CD4-positive, alpha-beta T cell (primary cell): Measurements from ENCODE around the gene GCNT2. TPM values are rescaled to one million over a fixed set of nuclear protein-coding genes. Genes with fewer than 3 reads are reported as not detected.
"Not testable (repeated sequence)": the region's sequence is repeated elsewhere in the genome, so short reads cannot be mapped to it uniquely, and the experiment has no call there.

Experiments used
- ATAC-seq: fragments of 200-7000 bp; cut with Tn5 transposase; one replicate; pipeline ENCODE4 v1.10.0; 2022; ENCODE audit warnings: mild to moderate bottlenecking; ENCODE audit not compliant: poor library complexity
- CTCF ChIA-PET: fragments of 350-600 bp; sonication (Branson Sonifier 250); formaldehyde crosslinking; loops from one replicate; lab custom pipeline; 2021; ENCODE audit warnings: antibody characterized with exemption, inconsistent platforms; lab: Charles Lee
- POLR2A ChIA-PET: fragments of 350-600 bp; sonication (Branson Sonifier 250); formaldehyde crosslinking; loops from one replicate; lab custom pipeline; 2021; ENCODE audit warnings: antibody characterized with exemption, inconsistent platforms; lab: Charles Lee
- DNase-seq, 14 experiments: peaks; one replicate each; pipeline ENCODE4 v3.0.0-alpha.2; 2013 to 2020; ENCODE audit warnings: mixed read lengths in 2 of 14
- H3K27ac ChIP-seq, 2 donors: one replicate each; pipeline versions ENCODE4 v1.5.1 to v1.7.0; 2013; ENCODE audit warnings: low read length in 2 of 2, low read depth in 1 of 2, mild to moderate bottlenecking in 1 of 2
- H3K27me3 ChIP-seq, 2 experiments: 1 replicate in 1 of 2; 2 replicates in 1 of 2; pipeline versions ENCODE4 v1.6.1 to v1.7.0; 2013; ENCODE audit warnings: low read length in 2 of 2, control low read depth in 1 of 2, mild to moderate bottlenecking in 1 of 2, moderate library complexity in 1 of 2; ENCODE audit not compliant: insufficient read depth in 2 of 2, control insufficient read depth in 1 of 2
- H3K36me3 ChIP-seq: one replicate; pipeline ENCODE4 v1.6.1; 2013; ENCODE audit warnings: low read length, control low read depth; ENCODE audit not compliant: insufficient read depth
- H3K4me1 ChIP-seq: one replicate; pipeline ENCODE4 v1.6.1; 2013; ENCODE audit warnings: low read length, control low read depth; ENCODE audit not compliant: insufficient read depth
- H3K4me3 ChIP-seq: one replicate; pipeline ENCODE4 v1.5.1; 2013; ENCODE audit warnings: mild to moderate bottlenecking, low read length, moderate library complexity
- H3K9me3 ChIP-seq, 2 experiments: 1 replicate in 1 of 2; 2 replicates in 1 of 2; pipeline versions ENCODE4 v1.6.1 to v1.7.0; 2013; ENCODE audit warnings: low read length in 2 of 2, mild to moderate bottlenecking in 2 of 2, control low read depth in 1 of 2, moderate library complexity in 1 of 2; ENCODE audit not compliant: control insufficient read depth in 1 of 2, insufficient read depth in 1 of 2
- H3K27ac Mint-ChIP-seq: one replicate; pipeline ENCODE4 v1.8.0; 2020; ENCODE audit warnings: mixed read lengths
- H3K27me3 Mint-ChIP-seq: one replicate; pipeline ENCODE4 v1.8.0; 2021; ENCODE audit warnings: mixed read lengths
- H3K36me3 Mint-ChIP-seq: one replicate; pipeline ENCODE4 v1.8.0; 2021; ENCODE audit warnings: low read depth, mixed read lengths
- H3K4me1 Mint-ChIP-seq: one replicate; pipeline ENCODE4 v1.8.0; 2021; ENCODE audit warnings: low read depth, mixed read lengths
- H3K4me3 Mint-ChIP-seq: one replicate; pipeline ENCODE4 v1.8.0; 2020; ENCODE audit warnings: mild to moderate bottlenecking, mixed read lengths
- H3K9me3 Mint-ChIP-seq: one replicate; pipeline ENCODE4 v1.8.0; 2020; ENCODE audit warnings: mixed read lengths
- CTCF ChIP-seq: fragments of 200-600 bp; IDR thresholded peaks from one replicate; pipeline ENCODE4 v1.8.0; 2022; ENCODE audit warnings: antibody characterized with exemption, mild to moderate bottlenecking
- intact Hi-C, 2 experiments: fragments of 100-400 bp; cut with DNase I in 1 of 2; cut with micrococcal nuclease in 1 of 2; formaldehyde crosslinking; loops; one replicate each; pipeline versions ENCODE4 v1.15.1 to v1.9.0; 2023 to 2025; cut with DNase I, micrococcal nuclease
- total RNA-seq, 174 experiments: library from RNA in 2 of 174; stranded (reverse) in 2 of 174; gene quantifications; one replicate each; pipeline ENCODE4 v1.2.3 and lab custom pipeline; 2021 to 2026

The GCNT2 gene
- total RNA-seq, 2 experiments from 2014 or later = 1.5 to 1.8 TPM

- H3K9me3 Mint-ChIP-seq = peaks cover 2% of the 10 kb centered on the region
- ChIA-PET POLR2A (no interaction called here), CTCF (no interaction called here)
- no peaks in the 10 kb centered on the region for H3K4me1 ChIP-seq
- H3K4me3 Mint-ChIP-seq = no peak overlapping the region
- H3K36me3 Mint-ChIP-seq = peaks cover 4% of the 10 kb centered on the region
- intact Hi-C loops = no loop called here
- DNase-seq = no peak
- H3K27ac ChIP-seq = no peak overlapping the region
- no peak overlapping the region for H3K4me3 ChIP-seq
- no peaks in the 10 kb centered on the region for H3K9me3 ChIP-seq
- no peak for ATAC-seq
- no peaks in the 10 kb centered on the region for H3K27me3 Mint-ChIP-seq
- no peaks in the 10 kb centered on the region for H3K36me3 ChIP-seq
- no peak overlapping the region for H3K27ac Mint-ChIP-seq
- H3K27me3 ChIP-seq = no peaks in the 10 kb centered on the region
- H3K4me1 Mint-ChIP-seq = no peaks in the 10 kb centered on the region
- TF ChIP-seq CTCF = no peak
Observed at GRCh38 chr6:10579803-10580202, 58.7 kb downstream of the GCNT2 start.

DNA sequence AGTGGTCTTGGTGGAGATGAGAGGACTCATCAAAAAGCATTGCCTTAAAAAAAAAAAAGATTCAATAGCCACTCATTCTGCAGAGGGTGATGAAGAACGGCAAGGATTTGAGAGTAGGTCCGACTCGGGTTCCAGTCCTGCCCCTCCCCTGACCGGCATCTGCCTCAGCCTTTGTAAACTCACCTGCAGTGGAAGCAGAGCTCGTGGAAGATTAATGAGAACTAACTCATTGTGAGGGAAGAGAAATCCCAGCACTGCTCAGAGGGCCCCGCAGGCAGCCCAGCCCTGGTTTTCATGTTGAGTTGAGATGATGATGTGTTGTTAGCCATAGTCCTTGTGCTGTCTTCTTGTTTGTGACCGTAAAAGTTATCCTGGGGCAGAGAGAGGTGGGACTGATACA, 59.4 kb downstream of the GCNT2 start:
- no peak for DNase-seq
- Histone ChIP-seq H3K27ac (no peak overlapping the region), H3K27me3 (no peaks in the 10 kb centered on the region), H3K9me3 (no peaks in the 10 kb centered on the region), H3K36me3 (no peaks in the 10 kb centered on the region), H3K4me1 (no peaks in the 10 kb centered on the region), H3K4me3 (no peak overlapping the region)
- Mint-ChIP-seq H3K4me1 (no peaks in the 10 kb centered on the region), H3K4me3 (no peak overlapping the region), H3K9me3 (peaks cover 2% of the 10 kb centered on the region), H3K36me3 (peaks cover 4% of the 10 kb centered on the region), H3K27me3 (no peaks in the 10 kb centered on the region), H3K27ac (no peak overlapping the region)
- ChIA-PET CTCF (no interaction called here), POLR2A (no interaction called here)
- intact Hi-C loops = no loop called here
- TF ChIP-seq CTCF = no peak
- no peak for ATAC-seq

DNA sequence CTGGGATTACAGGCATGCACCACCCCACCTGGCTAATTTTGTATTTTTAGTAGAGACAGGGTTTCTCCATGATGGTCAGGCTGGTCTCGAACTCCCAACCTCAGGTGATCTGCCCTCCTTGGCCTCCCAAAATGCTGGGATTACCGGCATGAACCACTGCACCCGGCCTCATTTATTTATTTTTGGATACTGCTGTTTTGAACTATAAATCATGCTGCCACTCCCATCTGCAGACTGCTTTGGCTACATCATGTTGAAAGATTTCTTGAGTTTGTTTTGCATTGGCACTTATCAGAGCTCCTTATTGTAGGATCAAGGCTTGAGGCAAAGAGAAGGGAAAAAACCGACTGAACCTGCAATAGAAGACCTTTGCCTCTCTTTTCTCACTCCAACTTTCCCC, 60.3 kb downstream of the GCNT2 start:
- ATAC-seq, intact Hi-C loops, POLR2A ChIA-PET, CTCF ChIA-PET, H3K27ac ChIP-seq, H3K27me3 Mint-ChIP-seq, H3K4me1 ChIP-seq, H3K9me3 Mint-ChIP-seq, H3K9me3 ChIP-seq, H3K4me1 Mint-ChIP-seq, H3K36me3 ChIP-seq, H3K4me3 Mint-ChIP-seq, H3K4me3 ChIP-seq, H3K27ac Mint-ChIP-seq, H3K36me3 Mint-ChIP-seq, H3K27me3 ChIP-seq, DNase-seq: not testable (repeated sequence)

GRCh38 chr6:10582774-10583508, 61.8 kb downstream of the GCNT2 start:
- intact Hi-C loops = no loop called here

More at GRCh38 chr6:10582774-10583508, 61.8 kb downstream of the GCNT2 start:
- ChIA-PET POLR2A (no interaction called here), CTCF (no interaction called here)
- TF ChIP-seq CTCF = no peak
- Histone ChIP-seq H3K27ac (no peak overlapping the region), H3K4me1 (no peaks in the 10 kb centered on the region), H3K4me3 (no peak overlapping the region), H3K36me3 (no peaks in the 10 kb centered on the region), H3K27me3 (no peaks in the 10 kb centered on the region), H3K9me3 (no peaks in the 10 kb centered on the region)
- no peak for DNase-seq
- Mint-ChIP-seq H3K4me3 (no peak overlapping the region), H3K4me1 (no peaks in the 10 kb centered on the region), H3K27me3 (no peaks in the 10 kb centered on the region), H3K36me3 (peaks cover 4% of the 10 kb centered on the region), H3K27ac (no peak overlapping the region), H3K9me3 (no peaks in the 10 kb centered on the region)
- ATAC-seq = no peak
